T-cell (primary cell): ENCODE measurements around the gene HCCS. TPM values are rescaled to one million over a fixed set of nuclear protein-coding genes. Genes with fewer than 3 reads are reported as not detected.

Experiments
- ATAC-seq, 4 experiments: fragments of 200-7000 bp in 3 of 4; fragments of 150-1000 bp in 1 of 4; cut with Tn5 transposase; replicated peaks in 1 of 4; 1 replicate in 3 of 4; 2 replicates in 1 of 4; pipeline ENCODE4 v1.10.0; 2021; ENCODE audit warnings: moderate library complexity in 3 of 4, mild to moderate bottlenecking in 2 of 4, moderate number of reproducible peaks in 1 of 4
- CTCF ChIA-PET, 2 donors: fragments of 300-600 bp; sonication (Branson Sonifier 250); formaldehyde crosslinking; loops; one replicate each; lab custom pipeline; 2022; ENCODE audit warnings: antibody characterized with exemption in 2 of 2; lab: Charles Lee
- POLR2A ChIA-PET, 2 donors: fragments of 300-600 bp; sonication (Branson Sonifier 250); formaldehyde crosslinking; loops; one replicate each; lab custom pipeline; 2022; ENCODE audit warnings: antibody characterized with exemption in 2 of 2; lab: Charles Lee
- DNase-seq, 35 experiments: peaks; one replicate each; pipeline versions ENCODE4 v3.0.0 to v3.0.0-alpha.2; 2013 to 2023
- H3K27ac ChIP-seq: one replicate; pipeline ENCODE4 v1.5.1; 2013; ENCODE audit warnings: low read length
- H3K27me3 ChIP-seq, 2 experiments: replicated peaks in 1 of 2; 1 replicate in 1 of 2; 2 replicates in 1 of 2; pipeline versions ENCODE4 v1.6.1 to v1.7.0; 2013; ENCODE audit warnings: low read length in 1 of 2, mixed read lengths in 1 of 2; ENCODE audit not compliant: control insufficient read depth in 2 of 2, insufficient read depth in 2 of 2; ENCODE audit errors: extremely low read depth in 1 of 2
- H3K36me3 ChIP-seq, 2 donors: 1 replicate in 1 of 2; 2 replicates in 1 of 2; pipeline versions ENCODE4 v1.6.1 to v1.7.0; 2013; ENCODE audit warnings: low read length in 1 of 2; ENCODE audit not compliant: control insufficient read depth in 2 of 2, insufficient read depth in 1 of 2; ENCODE audit errors: extremely low read depth in 1 of 2
- H3K4me1 ChIP-seq, 2 experiments: 1 replicate in 1 of 2; 2 replicates in 1 of 2; pipeline versions ENCODE4 v1.6.1 to v1.7.0; 2013; ENCODE audit warnings: low read length in 2 of 2, mixed read lengths in 1 of 2; ENCODE audit not compliant: insufficient read depth in 2 of 2, control insufficient read depth in 1 of 2; ENCODE audit errors: extremely low read depth in 1 of 2
- H3K4me3 ChIP-seq, 2 donors: 1 replicate in 1 of 2; 2 replicates in 1 of 2; pipeline versions ENCODE4 v1.5.1 to v1.7.0; 2013; ENCODE audit warnings: mild to moderate bottlenecking in 2 of 2, low read length in 1 of 2, moderate library complexity in 1 of 2; ENCODE audit not compliant: control insufficient read depth in 1 of 2; ENCODE audit errors: extremely low read depth in 1 of 2
- H3K9me3 ChIP-seq: 2 replicates; pipeline ENCODE4 v1.7.0; 2013
- H3K27ac Mint-ChIP-seq, 2 donors: one replicate each; pipeline ENCODE4 v1.8.0; 2020 to 2021; ENCODE audit warnings: mild to moderate bottlenecking in 2 of 2, mixed read lengths in 2 of 2
- H3K27me3 Mint-ChIP-seq, 2 donors: one replicate each; pipeline ENCODE4 v1.8.0; 2021 to 2022; ENCODE audit warnings: mixed read lengths in 2 of 2
- H3K36me3 Mint-ChIP-seq: one replicate; pipeline ENCODE4 v1.8.0; 2021; ENCODE audit warnings: mixed read lengths
- H3K4me1 Mint-ChIP-seq, 3 donors: one replicate each; pipeline ENCODE4 v1.8.0; 2020 to 2022; ENCODE audit warnings: mixed read lengths in 3 of 3, mild to moderate bottlenecking in 1 of 3
- H3K4me3 Mint-ChIP-seq, 3 donors: one replicate each; pipeline ENCODE4 v1.8.0; 2020 to 2022; ENCODE audit warnings: mild to moderate bottlenecking in 3 of 3, mixed read lengths in 3 of 3, moderate library complexity in 3 of 3
- H3K9me3 Mint-ChIP-seq, 3 donors: one replicate each; pipeline ENCODE4 v1.8.0; 2020 to 2022; ENCODE audit warnings: mixed read lengths in 3 of 3
- WGBS: methylation state at CpG from one replicate; pipeline ENCODE4 v1.1.5; 2013; ENCODE audit warnings: missing lambda C conversion rate; ENCODE audit not compliant: insufficient coverage; 5-methylcytosine and 5-hydroxymethylcytosine counted together
- total RNA-seq, 35 experiments: library from RNA in 6 of 35; stranded (reverse) in 6 of 35; fragments of 120-200 nt in 1 of 35; gene quantifications; one replicate each; pipeline versions ENCODE4 v1.2.1 to v1.2.4 and lab custom pipeline; 2013 to 2026

Gene HCCS
- total RNA-seq, 5 donors from 2014 or later (not counting 1 experiment from before 2014, with no cell fraction given): 7.1 to 17.0 (median 15.3) TPM

- Histone ChIP-seq H3K9me3 (no peaks in the 10 kb centered on the region), H3K36me3 (no peaks in the 10 kb centered on the region), H3K4me3 (no peak overlapping the region), H3K27me3 (no peaks in the 10 kb centered on the region), H3K27ac (no peak overlapping the region), H3K4me1 (no peaks in the 10 kb centered on the region)
- Mint-ChIP-seq H3K27me3 (peaks cover 0 to 3% of the 10 kb centered on the region in 2 donors), H3K36me3 (no peaks in the 10 kb centered on the region), H3K4me1 (no peaks in the 10 kb centered on the region), H3K9me3 (no peaks in the 10 kb centered on the region), H3K27ac (no peak overlapping the region), H3K4me3 (no peak overlapping the region)
- no CpG with 5 or more reads among the region's 2 CpGs for WGBS
- DNase-seq (no peak), ATAC-seq (no peak)
- ChIA-PET CTCF (no interaction called here), POLR2A (no interaction called here)
These were observed 29.6 kb upstream of the HCCS start for GRCh38 chrX:11081511-11081910.

- ATAC-seq (no peak), DNase-seq (no peak)
- Histone ChIP-seq H3K27me3 (no peaks in the 10 kb centered on the region), H3K4me1 (no peaks in the 10 kb centered on the region), H3K4me3 (no peak overlapping the region), H3K27ac (no peak overlapping the region), H3K9me3 (no peaks in the 10 kb centered on the region), H3K36me3 (no peaks in the 10 kb centered on the region)
- ChIA-PET CTCF (no interaction called here), POLR2A (no interaction called here)
- Mint-ChIP-seq H3K36me3 (peaks cover 2% of the 10 kb centered on the region), H3K9me3 (peaks cover 7 to 9% (median 7%) of the 10 kb centered on the region in 3 donors), H3K4me3 (no peak overlapping the region), H3K4me1 (no peaks in the 10 kb centered on the region), H3K27ac (no peak overlapping the region), H3K27me3 (no peaks in the 10 kb centered on the region)
- WGBS: no CpG with 5 or more reads among the region's 1 CpG
These were observed 25.8 kb upstream of the HCCS start for GRCh38 chrX:11085305-11085704.

GRCh38 chrX:11089802-11090201, 21.3 kb upstream of the HCCS start:
- H3K36me3 Mint-ChIP-seq: peaks cover 4% of the 10 kb centered on the region
- no peak overlapping the region for H3K4me3 Mint-ChIP-seq
- Histone ChIP-seq H3K27me3 (no peaks in the 10 kb centered on the region), H3K27ac (no peak overlapping the region), H3K36me3 (no peaks in the 10 kb centered on the region), H3K4me1 (no peaks in the 10 kb centered on the region), H3K9me3 (no peaks in the 10 kb centered on the region), H3K4me3 (no peak overlapping the region)
- ATAC-seq (no peak), DNase-seq (no peak)
- no peaks in the 10 kb centered on the region for H3K27me3 Mint-ChIP-seq
- peaks cover 13 to 16% (median 15%) of the 10 kb centered on the region in 3 donors for H3K9me3 Mint-ChIP-seq
- CTCF ChIA-PET: no interaction called here
- POLR2A ChIA-PET: no interaction called here
- WGBS: no CpG with 5 or more reads among the region's 1 CpG
- no peaks in the 10 kb centered on the region for H3K4me1 Mint-ChIP-seq
- H3K27ac Mint-ChIP-seq: no peak overlapping the region

- no peak overlapping the region for H3K4me3 ChIP-seq
- POLR2A ChIA-PET: no interaction called here
- Mint-ChIP-seq H3K27ac (no peak overlapping the region), H3K27me3 (peaks cover 0 to 3% of the 10 kb centered on the region in 2 donors), H3K9me3 (no peaks in the 10 kb centered on the region), H3K4me1 (no peaks in the 10 kb centered on the region), H3K36me3 (peaks cover 3% of the 10 kb centered on the region), H3K4me3 (no peak overlapping the region)
- ATAC-seq (no peak), DNase-seq (no peak)
- no peaks in the 10 kb centered on the region for H3K36me3 ChIP-seq
- no peaks in the 10 kb centered on the region for H3K9me3 ChIP-seq
- no peaks in the 10 kb centered on the region for H3K27me3 ChIP-seq
- CTCF ChIA-PET: no interaction called here
- no peaks in the 10 kb centered on the region for H3K4me1 ChIP-seq
- no peak overlapping the region for H3K27ac ChIP-seq
These were observed 13.2 kb upstream of the HCCS start for GRCh38 chrX:11097933-11098332.

GRCh38 chrX:11099465-11099864, 11.7 kb upstream of the HCCS start:
- Mint-ChIP-seq H3K4me1 (no peaks in the 10 kb centered on the region), H3K9me3 (no peaks in the 10 kb centered on the region), H3K36me3 (peaks cover 3% of the 10 kb centered on the region), H3K27me3 (peaks cover 0 to 3% of the 10 kb centered on the region in 2 donors), H3K27ac (no peak overlapping the region), H3K4me3 (no peak overlapping the region)
- Histone ChIP-seq H3K4me3 (no peak overlapping the region), H3K27ac (no peak overlapping the region), H3K27me3 (no peaks in the 10 kb centered on the region), H3K9me3 (no peaks in the 10 kb centered on the region), H3K4me1 (no peaks in the 10 kb centered on the region), H3K36me3 (no peaks in the 10 kb centered on the region)
- ATAC-seq (no peak), DNase-seq (no peak)
- POLR2A ChIA-PET: no interaction called here
- CTCF ChIA-PET: no interaction called here

- H3K27ac Mint-ChIP-seq: no peak overlapping the region
- Histone ChIP-seq H3K27me3 (no peaks in the 10 kb centered on the region), H3K4me3 (no peak overlapping the region), H3K4me1 (no peaks in the 10 kb centered on the region), H3K27ac (no peak overlapping the region), H3K36me3 (no peaks in the 10 kb centered on the region), H3K9me3 (no peaks in the 10 kb centered on the region)
- ATAC-seq (no peak), DNase-seq (no peak)
- 100% methylated on average over 1 of the region's 10 CpGs for WGBS
- no peaks in the 10 kb centered on the region for H3K4me1 Mint-ChIP-seq
- H3K36me3 Mint-ChIP-seq: peaks cover 3% of the 10 kb centered on the region
- H3K9me3 Mint-ChIP-seq: no peaks in the 10 kb centered on the region
- peaks cover 0 to 3% of the 10 kb centered on the region in 2 donors for H3K27me3 Mint-ChIP-seq
- H3K4me3 Mint-ChIP-seq: no peak overlapping the region
- POLR2A ChIA-PET: no interaction called here
- CTCF ChIA-PET: no interaction called here
These were observed 10.7 kb upstream of the HCCS start for GRCh38 chrX:11100281-11101035.
